Islet precursor cell (in vitro differentiated cells): Measurements from ENCODE around the gene MICAL2.

ENCODE experiments used
- DNase-seq: peaks from one replicate; pipeline ENCODE4 v3.0.0-alpha.2; 2018

The MICAL2 gene

GRCh38 chr11:12174477-12175143, 64.2 kb downstream of the MICAL2 start:
- DNase-seq, result no peak

- DNase-seq, result peak; percentile 84
Measured at GRCh38 chr11:12175694-12176241, 65.4 kb downstream of the MICAL2 start.

- no peak for DNase-seq
Measured at GRCh38 chr11:12176410-12176809, 66.0 kb downstream of the MICAL2 start.

DNA sequence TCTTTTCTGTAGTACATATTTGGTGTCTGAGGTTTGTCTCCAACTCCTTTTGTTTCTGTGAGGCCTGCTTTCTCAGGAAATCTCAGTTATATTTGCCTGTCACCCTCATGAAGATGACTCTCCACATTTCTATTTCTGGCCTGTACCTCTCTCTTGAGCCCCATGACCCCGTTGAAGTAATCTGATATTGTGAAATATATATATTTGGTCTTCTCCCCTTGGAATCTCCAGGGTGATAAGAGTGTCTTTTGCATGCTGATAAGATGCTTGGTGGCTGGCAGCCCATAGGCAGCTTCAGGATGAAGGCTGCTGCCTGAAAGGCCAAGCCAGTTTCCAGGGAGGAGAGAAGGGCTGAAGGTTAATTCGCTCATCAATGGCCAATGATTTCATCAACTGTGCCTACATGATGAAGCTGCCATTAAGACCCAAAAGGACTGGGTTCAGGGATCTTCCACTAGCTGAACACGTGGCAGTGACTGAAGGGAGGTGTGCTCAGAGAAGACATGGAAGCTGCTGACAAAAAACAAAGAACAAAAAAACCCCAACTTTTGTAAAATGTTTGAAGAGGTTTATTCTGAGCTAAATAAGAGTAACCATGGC, 67.4 kb downstream of the MICAL2 start:
- no peak for DNase-seq

- DNase-seq, result no peak
Measured at GRCh38 chr11:12179019-12179418, 68.6 kb downstream of the MICAL2 start.

GRCh38 chr11:12179531-12179930, 69.1 kb downstream of the MICAL2 start:
- DNase-seq, result no peak

- no peak for DNase-seq
Measured at GRCh38 chr11:12180257-12181205, 70.1 kb downstream of the MICAL2 start.

DNA sequence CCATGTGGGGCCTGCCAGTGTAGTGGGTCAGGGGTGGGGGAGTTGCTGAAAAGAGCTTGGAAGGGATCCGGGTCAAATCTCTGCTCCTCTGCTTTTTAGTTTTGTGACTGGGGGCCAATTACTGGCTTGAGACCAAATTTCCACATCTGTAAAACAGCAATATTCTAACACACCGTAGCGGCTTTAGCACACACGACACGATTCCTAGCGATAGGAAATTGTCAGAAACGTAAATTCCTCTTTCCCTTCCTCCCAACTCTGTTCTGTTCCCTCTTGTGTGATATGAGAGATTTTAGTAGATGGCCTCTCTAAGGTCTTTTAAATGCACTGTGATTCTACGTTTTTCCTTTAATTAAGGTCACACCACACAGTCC, 71.9 kb downstream of the MICAL2 start:
- no peak for DNase-seq

DNA sequence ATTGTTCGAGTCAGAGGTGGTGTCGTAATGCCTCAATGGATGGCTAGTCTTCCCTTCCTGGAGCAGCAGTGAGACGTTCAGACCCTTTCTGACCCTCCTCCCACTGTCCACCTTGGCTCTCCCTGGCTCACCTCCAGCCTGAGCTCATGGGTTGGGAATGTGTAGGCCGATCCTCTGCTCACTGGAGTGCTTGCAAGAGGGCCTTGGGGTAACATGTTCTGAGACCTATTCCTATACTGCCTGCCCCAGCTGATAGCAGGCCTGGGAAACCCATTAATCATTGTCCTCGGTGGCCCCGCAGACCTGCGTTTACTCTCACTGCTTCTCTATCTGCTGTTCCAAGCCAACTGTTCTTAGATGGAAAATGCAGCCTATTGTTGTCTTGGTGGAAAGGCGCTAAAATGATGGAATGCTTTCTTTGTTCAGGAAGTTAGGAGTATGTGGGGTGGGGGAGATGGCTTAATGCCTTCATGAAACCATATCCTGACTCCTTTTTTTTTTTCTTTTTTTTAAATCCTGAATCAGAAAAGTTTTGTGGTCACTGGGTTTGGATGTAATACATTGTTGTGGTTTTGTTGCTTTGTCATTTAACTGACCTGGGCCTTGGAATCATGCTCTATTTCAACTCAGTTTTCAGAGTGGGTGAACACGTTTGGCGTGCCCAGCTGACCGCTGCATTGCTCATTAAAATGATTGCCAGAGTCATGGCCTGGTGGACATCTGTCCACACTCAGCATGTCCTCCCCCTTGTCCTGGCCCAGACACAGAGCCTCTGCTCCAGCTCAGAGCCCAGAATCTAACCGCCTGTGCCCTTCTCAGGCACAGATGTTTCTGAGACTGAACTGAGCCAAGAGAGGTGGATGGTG, 72.5 kb downstream of the MICAL2 start:
- DNase-seq, result peak; percentile 98

GRCh38 chr11:12183827-12184620, 73.6 kb downstream of the MICAL2 start:
- DNase-seq, result peak; percentile 31

DNA sequence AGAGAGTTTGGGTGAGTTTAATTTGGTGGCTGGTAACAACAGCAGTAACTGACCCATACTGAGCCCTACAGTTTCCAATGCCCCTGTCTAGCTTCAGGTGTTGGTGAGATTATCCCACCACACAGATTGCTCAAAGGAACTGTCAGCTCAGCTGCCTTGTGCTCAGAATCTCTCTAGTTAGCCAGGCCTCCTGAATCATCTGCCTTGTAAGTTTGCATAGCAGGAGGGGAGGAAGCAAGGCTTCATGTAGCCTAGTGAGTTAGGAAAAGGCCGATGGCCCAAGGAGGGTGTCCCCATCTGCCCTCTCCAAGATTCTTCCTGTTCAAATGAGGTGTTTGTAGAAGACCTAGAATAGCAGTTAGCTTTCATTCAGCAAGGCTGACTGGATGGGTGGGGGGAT, 74.3 kb downstream of the MICAL2 start:
- peak; percentile 49 for DNase-seq

- peak; percentile 51 for DNase-seq
Measured at GRCh38 chr11:12185106-12185690, 74.8 kb downstream of the MICAL2 start.

DNA sequence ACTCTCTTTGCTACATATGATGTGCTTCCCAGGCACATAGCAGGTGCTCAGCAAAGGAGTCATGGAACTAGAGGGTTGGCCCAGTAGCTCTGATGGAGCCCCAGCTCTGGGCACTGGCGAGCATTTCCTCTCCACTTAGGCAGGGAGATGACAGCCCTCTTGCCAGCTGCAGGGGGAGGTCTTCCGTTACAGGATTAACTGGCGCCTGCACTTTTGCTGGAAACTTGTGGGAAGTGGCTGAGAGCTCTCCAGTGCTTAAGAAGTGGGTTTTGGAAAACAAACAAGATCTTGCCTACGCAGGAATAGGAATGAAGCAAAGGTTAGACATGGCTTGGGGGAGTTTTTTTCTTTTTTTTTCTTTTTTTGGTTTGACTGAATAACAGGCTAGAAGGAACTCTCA, 75.5 kb downstream of the MICAL2 start:
- no peak for DNase-seq

DNA sequence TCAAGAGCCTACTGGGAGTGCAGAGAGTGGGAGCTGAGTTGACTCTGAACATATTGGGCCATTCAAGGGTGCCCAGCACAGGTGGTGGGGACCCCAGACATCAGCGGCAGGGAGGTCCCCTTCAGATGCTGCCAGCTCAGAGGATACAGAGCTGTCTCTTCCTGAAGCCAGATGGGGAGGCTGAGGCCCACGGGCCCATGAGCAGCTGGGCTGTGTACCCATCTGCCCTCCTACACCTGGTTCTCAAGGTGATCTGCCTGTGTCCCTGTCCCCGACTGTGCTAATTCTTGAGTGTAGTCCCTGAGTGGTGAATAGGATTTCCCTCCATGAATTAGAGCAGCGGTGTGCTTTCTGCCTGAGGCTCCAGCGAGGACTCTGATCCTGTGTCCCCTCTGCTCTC, 76.3 kb downstream of the MICAL2 start:
- no peak for DNase-seq

- DNase-seq, result peak; percentile 81
Measured at GRCh38 chr11:12187399-12187798, 77.0 kb downstream of the MICAL2 start.

DNA sequence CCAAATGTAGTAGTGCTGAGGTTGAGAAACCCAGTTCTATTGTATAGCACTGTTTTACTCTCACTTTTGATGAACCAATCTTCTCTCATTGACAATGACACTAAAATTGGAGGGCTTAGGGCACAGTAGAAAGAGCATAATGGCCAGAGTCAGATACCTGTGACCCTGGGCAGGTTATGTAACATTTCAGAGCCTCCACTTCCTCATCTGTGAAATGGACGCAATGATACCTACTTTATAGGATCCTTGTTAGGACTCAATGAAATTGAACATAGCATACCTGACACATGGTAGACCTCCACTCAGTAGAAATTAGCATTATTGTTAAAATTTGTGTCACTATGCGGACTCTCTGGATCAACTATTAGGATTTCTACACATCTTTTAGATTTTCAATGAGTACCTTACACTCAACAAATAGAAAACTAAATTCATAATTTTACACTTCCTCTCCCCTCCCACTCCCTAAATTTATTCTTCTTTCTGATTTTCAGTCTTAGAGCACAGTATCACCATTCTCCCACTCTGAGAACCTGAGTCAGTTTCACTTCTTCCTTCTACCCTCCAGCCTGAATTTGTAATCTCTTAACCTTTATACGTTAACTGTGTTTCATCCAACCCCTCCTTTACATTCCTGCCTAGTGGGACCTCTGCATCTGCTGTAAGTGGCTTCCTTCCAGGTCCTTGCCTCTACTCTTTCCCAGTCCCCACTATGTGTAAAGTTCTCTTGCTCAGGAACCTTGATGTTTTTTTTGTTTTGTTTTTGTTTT, 78.3 kb downstream of the MICAL2 start:
- no peak for DNase-seq

GRCh38 chr11:12189543-12190235, 79.3 kb downstream of the MICAL2 start:
- DNase-seq, result no peak

GRCh38 chr11:12190511-12190910, 80.1 kb downstream of the MICAL2 start:
- DNase-seq, result no peak

- DNase-seq, result peak; percentile 29
Measured at GRCh38 chr11:12192794-12193514, 82.6 kb downstream of the MICAL2 start.
